GF-D8 (cell line): ENCODE results near the gene RARS1.

Source experiments
- DNase-seq: peaks from one replicate; lab custom pipeline; 2025; lab: John Stamatoyannopoulos, UW

The RARS1 gene

GRCh38 chr5:168486136-168486879 is at the start of gene RARS1:
Gene RARS1, plus strand, starts transcription at chr5:168486471. Its CDS starts 28 bp downstream, at chr5:168486499.
- DNase-seq: peak; percentile 66

GRCh38 chr5:168438349-168438748 is 47.9 kb upstream of the RARS1 start:
- no peak for DNase-seq

DNA sequence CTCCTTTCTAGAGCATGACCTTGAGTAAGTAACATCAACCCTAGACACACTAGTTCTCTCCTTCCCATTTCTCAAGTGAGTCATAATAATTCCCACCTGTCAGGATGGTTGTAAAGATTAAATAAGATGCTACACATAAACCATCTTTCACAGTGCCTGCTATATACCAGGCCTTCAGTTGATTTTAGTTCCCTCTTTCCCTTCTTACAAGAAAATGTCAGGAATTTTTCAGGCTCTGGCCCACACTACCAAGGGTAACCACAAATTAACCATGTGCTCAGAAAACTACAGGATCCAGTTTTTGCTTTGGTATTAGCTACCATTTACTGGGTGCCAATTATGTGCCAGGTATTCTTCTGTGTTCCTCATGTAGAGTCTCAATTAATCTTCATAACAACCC is 42.7 kb upstream of the RARS1 start:
- no peak for DNase-seq

DNA sequence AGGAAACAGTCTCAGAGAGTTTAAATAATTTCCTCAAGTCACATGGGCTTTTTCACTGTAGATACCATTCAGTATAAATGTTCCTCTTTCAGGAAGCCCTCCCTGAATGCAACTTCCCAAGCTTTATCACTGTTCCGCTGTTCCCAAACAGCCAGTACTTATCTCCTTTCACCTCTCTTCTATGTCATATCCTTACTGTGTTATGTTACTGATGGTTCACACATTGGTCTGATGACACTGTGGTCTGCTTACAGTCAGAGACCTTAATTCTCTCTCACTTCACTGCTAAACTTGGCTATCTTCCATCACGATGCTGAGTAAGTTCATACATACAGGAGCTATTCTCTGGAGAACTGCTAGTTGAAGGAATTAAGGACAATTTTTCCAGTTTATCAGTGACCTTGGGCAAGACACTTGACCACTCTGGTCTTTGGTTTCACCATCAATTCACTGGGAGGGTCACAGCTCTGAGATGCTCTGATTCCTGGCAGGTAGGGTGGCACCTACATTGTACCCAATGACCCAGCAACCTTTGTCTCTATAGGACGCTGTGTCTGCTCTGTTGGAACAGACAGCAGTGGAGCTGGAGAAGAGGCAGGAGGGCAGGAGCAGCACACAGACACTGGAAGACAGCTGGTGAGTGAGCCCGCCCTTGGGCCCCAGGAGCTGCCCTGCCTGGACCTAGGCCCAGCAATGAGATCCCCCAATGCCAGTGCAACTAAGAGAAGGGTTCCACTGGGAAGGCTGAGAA is 42.1 kb upstream of the RARS1 start:
- no peak for DNase-seq

DNA sequence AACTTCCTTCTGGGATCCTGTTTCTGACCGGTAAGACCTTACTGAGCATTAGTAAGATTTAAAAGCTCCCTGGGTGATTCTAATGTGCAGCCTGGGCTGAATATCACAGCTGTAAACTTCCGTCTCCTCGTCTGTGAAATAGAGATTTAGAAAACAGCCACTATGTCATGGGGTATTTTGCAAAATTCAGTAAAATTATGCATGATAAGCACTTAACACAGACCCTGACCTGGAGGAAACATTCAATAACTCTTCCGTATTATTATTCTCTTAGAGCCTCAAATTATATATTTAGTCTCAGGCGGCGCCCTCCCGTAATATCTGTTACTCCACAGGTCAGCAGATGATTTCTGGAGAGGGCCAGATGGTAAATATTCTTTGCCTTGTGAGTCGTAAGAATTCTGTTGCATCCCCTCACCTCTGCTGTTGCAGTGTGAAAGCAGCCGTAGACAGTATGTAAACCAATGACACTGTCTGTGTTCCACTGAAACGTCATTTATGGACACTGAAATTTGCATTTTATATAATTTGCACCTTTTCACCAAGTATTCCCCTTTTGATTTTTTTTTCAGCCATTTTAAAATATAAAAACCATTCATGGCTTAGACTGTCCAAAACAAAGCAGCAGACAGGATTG is 39.2 kb upstream of the RARS1 start:
- DNase-seq: no peak

- DNase-seq: no peak
These were observed 38.5 kb upstream of the RARS1 start for GRCh38 chr5:168447808-168448207.

- no peak for DNase-seq
These were observed 37.1 kb upstream of the RARS1 start for GRCh38 chr5:168449166-168449565.

DNA sequence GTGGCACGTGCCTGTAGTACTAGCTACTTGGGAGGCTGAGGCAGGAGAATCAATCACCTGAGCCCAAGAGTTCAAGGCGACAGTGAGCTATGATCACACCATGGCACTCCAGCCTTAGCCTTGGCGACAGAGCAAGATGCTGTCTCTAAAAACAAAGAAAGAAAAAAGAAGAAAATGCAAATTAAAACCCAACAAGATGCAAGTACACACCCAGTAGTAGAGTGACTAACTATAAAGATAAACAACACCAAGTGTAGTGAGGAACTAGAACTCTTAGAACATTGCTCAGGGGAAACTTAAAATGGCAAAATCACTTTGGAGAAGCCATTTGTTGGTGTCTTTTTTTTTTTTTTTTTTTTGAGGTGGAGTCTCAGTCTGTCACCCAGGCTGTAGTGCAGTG is 34.7 kb upstream of the RARS1 start:
- no peak for DNase-seq

- no peak for DNase-seq
These were observed 31.1 kb upstream of the RARS1 start for GRCh38 chr5:168455201-168455600.

DNA sequence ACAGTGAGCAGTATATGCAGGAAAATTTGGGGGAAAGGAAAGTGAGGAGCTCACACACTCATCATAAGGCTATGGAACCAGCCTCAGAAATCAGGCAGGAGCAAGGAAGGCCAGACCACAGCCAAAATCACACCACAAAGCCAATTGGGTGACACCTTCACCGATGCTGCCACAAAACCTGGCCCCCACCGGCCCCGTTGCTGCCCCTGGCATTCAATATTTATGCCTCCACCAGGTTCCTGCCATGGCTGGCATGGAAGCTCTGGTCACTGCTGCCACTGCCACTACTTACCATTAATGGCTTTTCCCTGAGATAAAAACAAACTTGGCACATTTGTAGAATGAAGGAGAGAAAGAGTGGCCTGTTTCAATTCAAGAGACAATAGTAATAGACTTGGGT is 28.7 kb upstream of the RARS1 start:
- DNase-seq: no peak

DNA sequence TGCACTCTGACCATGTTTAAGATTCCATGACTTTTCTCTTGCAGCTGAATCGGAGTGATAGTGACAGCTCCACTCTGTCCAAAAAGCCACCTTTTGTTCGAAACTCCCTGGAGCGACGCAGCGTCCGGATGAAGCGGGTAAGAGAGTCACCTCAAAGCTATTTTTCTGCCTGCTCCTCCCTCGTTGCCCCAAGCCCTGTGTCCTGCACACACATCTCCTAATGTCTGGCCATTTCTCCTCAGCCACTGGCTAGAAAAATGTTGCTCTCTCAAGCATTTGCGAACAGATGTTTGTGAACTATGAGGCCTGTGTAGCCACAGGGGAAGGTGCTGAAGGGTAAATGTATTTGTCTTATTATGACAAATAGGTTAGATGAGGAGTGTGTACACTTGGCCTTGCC is 25.7 kb upstream of the RARS1 start:
- DNase-seq: no peak

- no peak for DNase-seq
These were observed 23.2 kb upstream of the RARS1 start for GRCh38 chr5:168463081-168463480.

- no peak for DNase-seq
These were observed 22.1 kb upstream of the RARS1 start for GRCh38 chr5:168464214-168464613.

DNA sequence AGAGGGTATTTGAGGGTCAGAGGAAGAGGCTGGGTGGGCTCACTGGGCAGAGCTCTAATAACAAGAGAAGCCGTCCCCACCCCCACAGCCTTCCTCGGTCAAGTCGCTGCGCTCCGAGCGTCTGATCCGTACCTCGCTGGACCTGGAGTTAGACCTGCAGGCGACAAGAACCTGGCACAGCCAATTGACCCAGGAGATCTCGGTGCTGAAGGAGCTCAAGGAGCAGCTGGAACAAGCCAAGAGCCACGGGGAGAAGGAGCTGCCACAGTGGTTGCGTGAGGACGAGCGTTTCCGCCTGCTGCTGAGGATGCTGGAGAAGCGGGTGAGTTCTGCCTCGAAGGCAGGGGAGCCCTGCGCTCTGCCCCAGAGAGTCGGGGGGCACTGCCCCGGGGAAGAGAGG is 21.6 kb upstream of the RARS1 start:
- DNase-seq: no peak

GRCh38 chr5:168467755-168468330 is 18.4 kb upstream of the RARS1 start:
- no peak for DNase-seq

DNA sequence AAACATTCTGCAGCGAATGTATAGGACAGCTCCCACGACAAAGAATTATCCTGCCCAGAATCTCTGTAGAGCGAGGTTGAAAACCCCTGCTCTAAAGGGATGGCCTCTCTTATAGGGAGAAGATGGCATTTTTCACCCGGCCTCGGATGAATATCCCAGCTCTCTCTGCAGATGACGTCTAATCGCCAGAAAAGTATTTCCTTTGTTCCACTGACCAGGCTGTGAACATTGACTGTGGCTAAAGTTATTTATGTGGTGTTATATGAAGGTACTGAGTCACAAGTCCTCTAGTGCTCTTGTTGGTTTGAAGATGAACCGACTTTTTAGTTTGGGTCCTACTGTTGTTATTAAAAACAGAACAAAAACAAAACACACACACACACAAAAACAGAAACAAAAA is 17.4 kb upstream of the RARS1 start:
- no peak for DNase-seq

- DNase-seq: no peak
These were observed 16.5 kb upstream of the RARS1 start for GRCh38 chr5:168469816-168470215.

GRCh38 chr5:168471785-168472184 is 14.5 kb upstream of the RARS1 start:
- no peak for DNase-seq

DNA sequence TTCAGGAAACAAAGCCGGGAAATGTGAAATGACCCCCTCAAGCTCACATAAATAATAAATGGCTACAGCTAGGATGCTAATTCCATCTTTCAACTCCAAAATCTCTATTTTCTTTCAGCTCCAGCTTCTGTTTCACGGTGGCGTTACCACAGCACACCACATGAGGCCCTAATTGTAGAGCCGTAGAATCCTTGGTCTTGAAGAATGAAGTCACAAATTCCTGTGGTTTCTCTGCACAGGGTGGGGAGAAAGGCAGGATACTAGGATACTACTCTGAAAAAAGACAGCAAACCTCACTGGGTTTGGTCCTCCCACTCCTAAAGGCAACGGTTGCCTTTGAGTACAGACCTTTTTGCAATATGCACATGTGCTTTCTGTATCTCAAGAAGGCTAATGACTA is 13.9 kb upstream of the RARS1 start:
- no peak for DNase-seq

- no peak for DNase-seq
These were observed 12.0 kb upstream of the RARS1 start for GRCh38 chr5:168474319-168474718.

DNA sequence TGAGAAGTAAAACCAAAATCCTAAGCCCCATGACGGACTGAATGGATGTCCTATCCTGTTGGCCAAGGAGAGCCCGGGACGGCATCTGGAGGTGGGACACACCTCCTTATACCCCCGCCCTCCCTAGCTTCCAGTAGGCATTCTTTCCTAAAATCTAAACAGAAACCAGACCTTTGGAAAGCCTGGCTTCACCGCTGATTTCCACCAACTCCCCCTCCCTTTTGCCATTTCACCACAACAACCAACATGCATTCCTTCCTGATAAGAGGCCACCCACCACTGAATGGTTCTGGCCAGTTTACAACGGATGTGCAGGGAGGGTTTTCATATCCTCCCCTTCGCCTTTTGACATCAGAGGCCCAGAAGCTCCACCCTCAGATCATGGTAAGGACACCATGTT is 9.2 kb upstream of the RARS1 start:
- DNase-seq: peak; percentile 3

DNA sequence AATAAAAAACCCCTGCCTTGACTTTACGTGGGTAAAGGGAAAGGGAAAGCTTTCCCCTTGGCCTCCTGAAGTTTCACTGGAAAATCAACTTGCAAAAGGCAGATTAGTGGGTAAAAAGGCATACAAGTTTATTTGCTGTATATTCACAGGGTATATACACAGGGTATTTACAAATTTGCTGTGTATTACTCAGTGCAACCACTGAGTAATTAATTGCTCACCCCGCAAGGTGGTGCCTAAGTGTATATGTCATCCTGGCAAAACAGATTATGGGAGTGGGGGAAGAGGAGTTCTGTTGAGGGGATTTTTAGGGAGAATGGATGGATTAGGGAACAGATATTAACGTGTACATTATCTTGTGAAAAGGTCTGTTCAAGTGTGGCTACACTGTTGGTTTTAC is 7.1 kb upstream of the RARS1 start:
- DNase-seq: no peak

- no peak for DNase-seq
These were observed 5.7 kb upstream of the RARS1 start for GRCh38 chr5:168480601-168481000.
